Hepatocyte (in vitro differentiated cells): ENCODE measurements around the gene FAM114A2.

Source experiments
- EZH2 ChIP-seq: fragments of 200-600 bp; sonication (generic); IDR thresholded peaks from 2 replicates; pipeline ENCODE4 v1.6.1; 2016; ENCODE audit warnings: antibody characterized with exemption, mild to moderate bottlenecking, borderline replicate concordance
- EZH2phosphoT487 ChIP-seq: fragments of 200-600 bp; sonication (generic); IDR thresholded peaks from one replicate; pipeline ENCODE4 v1.6.1; 2018; ENCODE audit warnings: antibody characterized with exemption, mild to moderate bottlenecking, low read depth, moderate library complexity; ENCODE audit not compliant: unreplicated experiment, severe bottlenecking
- TF ChIP-seq, protein P1 (sequence below): fragments of 200-600 bp; sonication (generic); IDR thresholded peaks from 2 replicates; pipeline ENCODE4 v1.5.1; 2016; ENCODE audit warnings: antibody characterized with exemption, mild to moderate bottlenecking; ENCODE audit not compliant: poor library complexity

DNA sequence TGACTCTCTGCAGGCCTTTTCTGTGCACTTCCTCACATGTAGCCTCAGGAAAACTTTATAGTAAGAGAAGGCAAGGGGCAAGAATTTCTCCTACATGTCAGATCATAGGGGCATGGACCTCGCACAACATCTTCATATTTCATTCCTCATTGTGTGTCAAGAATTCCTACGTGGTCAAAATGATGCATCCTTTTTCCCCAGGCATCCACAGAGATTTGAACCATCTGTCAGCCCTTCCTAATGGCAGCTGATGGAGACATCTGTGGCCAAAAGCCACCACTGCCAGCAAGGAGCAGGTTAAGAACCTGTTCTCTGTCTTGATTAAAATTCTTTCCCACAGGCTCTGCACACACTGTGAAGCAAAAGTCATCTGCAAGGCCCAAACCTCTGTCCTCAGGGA, 42.5 kb upstream of the FAM114A2 start:
- TF ChIP-seq EZH2: no peak
- TF ChIP-seq, protein P1, sequence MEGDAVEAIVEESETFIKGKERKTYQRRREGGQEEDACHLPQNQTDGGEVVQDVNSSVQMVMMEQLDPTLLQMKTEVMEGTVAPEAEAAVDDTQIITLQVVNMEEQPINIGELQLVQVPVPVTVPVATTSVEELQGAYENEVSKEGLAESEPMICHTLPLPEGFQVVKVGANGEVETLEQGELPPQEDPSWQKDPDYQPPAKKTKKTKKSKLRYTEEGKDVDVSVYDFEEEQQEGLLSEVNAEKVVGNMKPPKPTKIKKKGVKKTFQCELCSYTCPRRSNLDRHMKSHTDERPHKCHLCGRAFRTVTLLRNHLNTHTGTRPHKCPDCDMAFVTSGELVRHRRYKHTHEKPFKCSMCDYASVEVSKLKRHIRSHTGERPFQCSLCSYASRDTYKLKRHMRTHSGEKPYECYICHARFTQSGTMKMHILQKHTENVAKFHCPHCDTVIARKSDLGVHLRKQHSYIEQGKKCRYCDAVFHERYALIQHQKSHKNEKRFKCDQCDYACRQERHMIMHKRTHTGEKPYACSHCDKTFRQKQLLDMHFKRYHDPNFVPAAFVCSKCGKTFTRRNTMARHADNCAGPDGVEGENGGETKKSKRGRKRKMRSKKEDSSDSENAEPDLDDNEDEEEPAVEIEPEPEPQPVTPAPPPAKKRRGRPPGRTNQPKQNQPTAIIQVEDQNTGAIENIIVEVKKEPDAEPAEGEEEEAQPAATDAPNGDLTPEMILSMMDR: no peak
- no peak for TF ChIP-seq EZH2phosphoT487
